Kidney capillary endothelial cell (primary cell): Measurements from ENCODE around the gene STPG1.

Experiments
- DNase-seq: peaks from one replicate; pipeline ENCODE4 v3.0.0-alpha.2; 2018; ENCODE audit warnings: low spot score

Gene STPG1

DNA sequence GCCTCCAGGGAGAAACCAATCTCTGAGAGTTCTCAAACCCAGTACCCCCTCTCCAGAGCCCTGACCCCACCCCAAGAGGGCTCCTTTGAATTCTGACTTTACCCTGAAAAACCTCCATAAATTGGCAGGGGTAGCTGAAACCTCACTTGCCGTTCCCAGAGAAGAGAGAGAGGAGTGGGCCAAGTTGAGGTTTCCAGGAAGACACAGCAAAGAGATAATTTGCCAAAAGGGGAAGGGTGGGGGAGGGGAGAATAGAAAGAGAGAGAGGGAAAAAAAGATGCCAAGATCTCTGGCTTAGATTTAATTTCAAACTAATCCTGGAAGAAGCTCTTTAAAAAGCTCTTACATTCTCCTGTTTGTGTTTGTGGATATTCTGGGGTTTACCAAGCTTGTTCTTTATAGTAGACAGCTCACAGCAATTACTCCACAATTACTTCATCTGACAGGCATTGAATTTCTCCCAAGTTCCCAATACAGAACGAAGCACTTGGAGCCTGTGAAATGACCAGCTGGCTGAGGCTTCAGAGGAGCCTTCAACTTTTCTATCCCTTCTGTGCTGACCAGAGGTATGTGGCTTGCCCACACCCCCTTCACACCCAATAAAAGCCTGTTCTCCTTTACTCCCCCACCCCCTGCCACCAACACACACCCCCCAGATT, 95.5 kb downstream of the STPG1 start:
- no peak for DNase-seq

DNA sequence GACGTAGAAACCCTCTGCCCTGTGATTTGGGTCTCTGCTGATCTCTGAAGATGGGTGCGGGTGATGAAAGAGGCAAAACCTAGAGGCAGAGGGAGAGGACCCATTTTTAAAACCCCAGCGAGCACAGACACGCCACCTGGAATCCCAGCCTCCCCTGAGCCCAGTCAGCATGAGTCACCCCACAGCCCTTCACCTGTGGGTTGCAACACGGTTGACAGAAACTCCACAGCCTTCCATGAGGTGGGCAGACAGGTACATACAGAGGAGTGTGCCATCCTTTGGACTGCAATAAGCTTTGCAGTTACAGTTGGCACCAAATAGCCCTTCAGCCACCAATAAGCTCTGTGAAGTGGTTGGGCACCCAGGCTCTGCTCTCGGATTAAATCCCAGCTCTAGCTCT, 96.5 kb downstream of the STPG1 start:
- DNase-seq: no peak

DNA sequence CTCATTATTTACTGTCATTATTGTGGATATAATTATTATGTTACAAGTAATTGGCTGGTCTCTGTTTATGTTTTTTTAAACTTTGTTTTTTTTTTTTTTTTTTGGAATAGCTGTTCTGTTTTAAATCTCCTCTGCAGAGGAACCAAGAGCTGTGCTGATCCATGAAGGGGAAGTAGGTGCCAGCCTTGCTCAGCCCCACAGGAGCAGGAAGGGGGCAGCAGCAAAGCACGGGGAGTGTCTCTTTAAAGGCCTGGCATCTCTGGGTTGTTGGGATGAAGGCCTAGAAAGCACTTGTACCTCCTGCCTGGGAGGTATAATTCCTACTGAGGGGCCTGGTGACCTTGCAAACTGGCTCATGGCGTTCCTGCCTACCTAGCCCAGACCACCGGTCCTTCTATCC, 96.9 kb downstream of the STPG1 start:
- DNase-seq: no peak

DNA sequence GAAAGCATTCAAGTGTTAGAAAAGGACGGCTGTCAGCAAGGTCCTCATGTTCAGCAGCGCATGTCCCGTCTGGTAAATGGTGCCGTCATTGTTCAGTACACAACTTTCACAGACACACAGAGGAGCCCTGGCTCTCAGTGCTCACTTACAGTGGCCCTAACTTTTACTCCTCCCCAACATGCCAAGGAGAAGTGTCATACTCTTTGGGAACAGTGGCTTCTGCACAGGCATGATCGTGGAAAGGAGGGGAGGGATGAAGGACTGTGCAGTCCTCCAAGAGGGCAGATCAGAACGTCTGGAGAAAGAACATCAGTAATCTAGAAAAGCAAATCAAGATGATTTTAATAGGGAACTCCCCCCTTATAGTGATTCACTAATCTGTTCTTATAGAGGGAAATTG, 98.2 kb downstream of the STPG1 start:
- no peak for DNase-seq

DNA sequence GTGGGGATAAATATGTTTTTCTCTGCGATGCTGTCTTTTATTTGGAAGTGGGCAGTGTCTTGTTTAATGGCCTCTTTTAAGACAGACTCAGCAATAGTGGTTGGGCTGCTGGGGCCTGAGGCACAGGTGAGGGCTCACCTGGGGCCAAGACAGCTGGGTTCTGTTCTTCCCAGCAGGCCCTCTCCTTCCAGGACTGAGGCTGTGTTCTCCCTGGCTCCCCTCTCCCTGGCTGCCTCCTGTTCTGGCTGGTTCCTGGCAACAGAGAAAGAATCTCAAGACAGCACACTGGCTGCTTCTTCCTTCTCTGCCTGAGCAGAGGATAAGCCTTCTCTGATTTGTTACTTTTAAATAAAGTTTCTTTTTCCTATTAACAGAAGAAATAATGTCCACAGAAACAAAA, 101.8 kb downstream of the STPG1 start:
- no peak for DNase-seq

DNA sequence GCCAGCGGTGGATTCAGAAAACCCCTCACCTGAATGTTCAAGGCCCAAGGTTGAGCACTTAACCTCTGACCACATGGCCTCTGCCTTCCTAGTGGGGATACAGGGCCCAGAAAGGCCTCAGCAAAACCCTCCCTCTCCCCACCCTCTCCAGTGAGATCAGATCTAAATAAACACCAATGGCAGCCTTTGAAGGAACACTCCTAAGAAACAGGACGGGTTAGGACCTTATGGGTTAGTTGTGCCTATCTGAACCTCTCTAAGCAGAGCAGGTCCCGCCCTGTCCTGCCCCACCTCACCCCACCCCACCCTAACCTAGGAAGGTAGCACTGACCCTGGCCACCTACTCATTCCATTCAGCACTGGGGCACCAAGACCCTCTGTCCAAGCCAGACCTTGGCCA, 102.3 kb downstream of the STPG1 start:
- no peak for DNase-seq

DNA sequence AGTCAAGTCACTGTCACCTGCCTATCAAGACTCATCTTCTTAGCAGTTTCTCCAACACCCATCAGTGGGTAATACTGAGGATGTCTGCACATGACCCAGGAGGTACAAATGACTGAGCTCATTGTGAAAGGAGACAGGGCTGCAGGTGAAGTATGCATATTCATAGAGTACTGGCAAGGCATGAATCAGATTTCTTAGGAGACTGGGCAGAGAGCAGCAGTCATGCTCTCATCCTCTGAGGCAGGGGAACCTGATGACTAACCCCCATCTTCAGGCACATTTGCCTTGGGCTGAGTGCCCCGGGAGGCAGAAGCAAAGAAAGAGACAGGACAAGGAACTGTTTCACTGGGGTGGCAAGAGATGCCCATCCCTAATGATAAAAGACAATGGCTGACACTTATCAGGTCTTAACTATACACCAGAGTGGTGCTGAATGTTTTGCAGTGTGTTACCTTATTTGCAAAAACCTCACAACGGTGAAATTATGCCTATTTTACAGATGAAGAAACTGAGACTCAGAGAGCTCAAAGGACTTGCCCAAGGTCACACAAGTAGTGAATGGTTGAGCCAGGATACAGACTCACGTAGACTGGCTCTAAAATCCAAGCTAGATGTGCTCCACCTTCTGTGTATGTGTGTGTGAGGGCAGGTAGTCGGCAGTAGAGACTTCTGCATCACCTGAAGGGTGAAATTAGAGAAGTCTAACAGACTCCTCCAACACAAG, 103.7 kb downstream of the STPG1 start:
- no peak for DNase-seq

DNA sequence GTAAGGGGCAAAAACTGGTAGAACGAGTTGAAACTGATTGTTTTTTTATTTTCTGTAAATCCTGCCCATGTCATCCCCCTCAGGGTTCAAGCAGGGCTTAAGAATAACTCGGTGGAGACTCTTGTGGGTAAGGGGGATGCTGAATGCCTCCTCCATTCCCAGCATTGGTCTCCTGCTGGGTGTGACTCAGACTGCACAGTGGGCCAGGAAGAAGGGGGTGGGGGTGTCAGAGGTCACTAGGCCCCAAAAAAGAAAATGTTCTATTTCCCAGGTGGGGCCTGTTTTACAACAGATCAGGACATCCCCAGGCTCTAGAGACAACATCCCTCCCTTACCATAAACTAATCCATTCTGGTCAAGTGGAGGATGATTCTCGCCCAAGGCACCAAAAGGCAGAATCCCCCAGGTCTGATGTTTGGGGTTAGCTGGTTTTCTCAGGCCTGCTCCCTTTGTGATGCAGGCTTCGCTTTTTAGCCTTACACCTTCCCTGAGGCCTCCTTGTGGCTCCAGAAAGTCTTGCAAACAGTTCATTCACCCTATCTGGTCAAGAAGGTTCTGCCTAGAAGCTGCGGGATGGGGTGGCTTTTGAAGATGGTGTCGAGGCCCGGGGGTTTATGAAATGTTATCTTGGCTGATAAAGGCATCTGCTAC, 105.1 kb downstream of the STPG1 start:
- DNase-seq: no peak
